ENCODE data around the gene PLIN5. TPM values are rescaled to one million over a fixed set of nuclear protein-coding genes. Genes with fewer than 3 reads are reported as not detected.

Gene PLIN5
- polyA plus RNA-seq, 1 donor (not counting 4 experiments of a cell fraction or from before 2014, with no cell fraction given) = not detected

- TF ChIP-seq EZH2 (IDR thresholded peaks at IDR 0.05; ENCODE audit: low read length) (no peak), CTCF (optimal IDR thresholded peaks at IDR 0.05 in 1 of 3, IDR thresholded peaks at IDR 0.05 in 1 of 3, conservative IDR thresholded peaks at IDR 0.05 in 1 of 3; ENCODE audit: extremely low read depth in 1 of 3, insufficient read depth in 2 of 3, low read length in 3 of 3) (no peak)
- dilution Hi-C loops (cut with MboI; ENCODE audit: extremely low pct_ligation_motif_present, low sequenced_read_pairs) = no loop called here
- DNase-seq (ENCODE audit: low read depth, low spot score) (no peak), FAIRE-seq (no peak)
- H3K4me3 ChIP-seq (ENCODE audit: control insufficient read depth in 2 of 3, extremely low read depth in 1 of 3, insufficient read depth in 2 of 3, low read depth in 1 of 3, low read length in 3 of 3) = no peak overlapping the region
- no peaks in the 10 kb centered on the region for H3K4me1 ChIP-seq (ENCODE audit: control insufficient read depth, extremely low read depth, insufficient read depth, low read length)
- no peaks in the 10 kb centered on the region for H3K9me1 ChIP-seq (ENCODE audit: control insufficient read depth, extremely low read depth, insufficient read depth, low read length)
- no peak overlapping the region for H3K27ac ChIP-seq (ENCODE audit: control insufficient read depth, insufficient read depth, low read length)
- no peak overlapping the region for H3K4me2 ChIP-seq (ENCODE audit: control insufficient read depth, extremely low read depth, insufficient read depth, low read depth, low read length)
- H3K36me3 ChIP-seq (ENCODE audit: control insufficient read depth in 2 of 2, extremely low read depth in 1 of 2, insufficient read depth in 2 of 2, low read length in 2 of 2) = peaks cover 13 to 19% of the 10 kb centered on the region in 2 experiments
- H4K20me1 ChIP-seq (ENCODE audit: control insufficient read depth, extremely low read depth, insufficient read depth, low read length) = no peaks in the 10 kb centered on the region
- no peak overlapping the region for H2AFZ ChIP-seq (ENCODE audit: control insufficient read depth, low read length)
- H3K79me2 ChIP-seq (ENCODE audit: control insufficient read depth, insufficient read depth, low read length) = no peaks in the 10 kb centered on the region
- H3K9ac ChIP-seq (ENCODE audit: control insufficient read depth, extremely low read depth, insufficient read depth, low read length) = no peak overlapping the region
- H3K27me3 ChIP-seq (ENCODE audit: control insufficient read depth, extremely low read depth, insufficient read depth, low read length) = no peaks in the 10 kb centered on the region
- no peaks in the 10 kb centered on the region for H3K9me3 ChIP-seq (ENCODE audit: control insufficient read depth, low read depth, low read length)
Observed at GRCh38 chr19:4496304-4496703, 38.7 kb downstream of the PLIN5 start.

GRCh38 chr19:4495471-4495870, 39.6 kb downstream of the PLIN5 start:
- TF ChIP-seq EZH2 (IDR thresholded peaks at IDR 0.05; ENCODE audit: low read length) (no peak), CTCF (optimal IDR thresholded peaks at IDR 0.05 in 1 of 3, IDR thresholded peaks at IDR 0.05 in 1 of 3, conservative IDR thresholded peaks at IDR 0.05 in 1 of 3; ENCODE audit: extremely low read depth in 1 of 3, insufficient read depth in 2 of 3, low read length in 3 of 3) (peak; percentile 84 to 91 (median 86))
- H3K4me1 ChIP-seq (ENCODE audit: control insufficient read depth, extremely low read depth, insufficient read depth, low read length) = no peaks in the 10 kb centered on the region
- H2AFZ ChIP-seq (ENCODE audit: control insufficient read depth, low read length) = no peak overlapping the region
- H3K36me3 ChIP-seq (ENCODE audit: control insufficient read depth in 2 of 2, extremely low read depth in 1 of 2, insufficient read depth in 2 of 2, low read length in 2 of 2) = peaks cover 11 to 19% of the 10 kb centered on the region in 2 experiments
- no peaks in the 10 kb centered on the region for H3K79me2 ChIP-seq (ENCODE audit: control insufficient read depth, insufficient read depth, low read length)
- H3K9me3 ChIP-seq (ENCODE audit: control insufficient read depth, low read depth, low read length) = no peaks in the 10 kb centered on the region
- no peak overlapping the region for H3K27ac ChIP-seq (ENCODE audit: control insufficient read depth, insufficient read depth, low read length)
- H3K9me1 ChIP-seq (ENCODE audit: control insufficient read depth, extremely low read depth, insufficient read depth, low read length) = no peaks in the 10 kb centered on the region
- no peak overlapping the region for H3K4me2 ChIP-seq (ENCODE audit: control insufficient read depth, extremely low read depth, insufficient read depth, low read depth, low read length)
- H4K20me1 ChIP-seq (ENCODE audit: control insufficient read depth, extremely low read depth, insufficient read depth, low read length) = no peaks in the 10 kb centered on the region
- DNase-seq (ENCODE audit: low read depth, low spot score) = no peak
- H3K27me3 ChIP-seq (ENCODE audit: control insufficient read depth, extremely low read depth, insufficient read depth, low read length) = no peaks in the 10 kb centered on the region
- no peak overlapping the region for H3K9ac ChIP-seq (ENCODE audit: control insufficient read depth, extremely low read depth, insufficient read depth, low read length)
- dilution Hi-C loops (cut with MboI; ENCODE audit: extremely low pct_ligation_motif_present, low sequenced_read_pairs) = no loop called here
- no peak overlapping the region for H3K4me3 ChIP-seq (ENCODE audit: control insufficient read depth in 2 of 3, extremely low read depth in 1 of 3, insufficient read depth in 2 of 3, low read depth in 1 of 3, low read length in 3 of 3)
- FAIRE-seq = peak; percentile 60

Measured in keratinocyte (primary cell).